BLaER1 (cell line): ENCODE results near the gene GATAD1.
A peak's percentile ranks its signal among the peaks of the same experiment; 100 is the strongest.
"Not testable (repeated sequence)": the region's sequence is repeated elsewhere in the genome, so short reads cannot be mapped to it uniquely, and the experiment has no call there.

ENCODE experiments used
- H3K27ac ChIP-seq: shearing (Covaris generic); formaldehyde crosslinking; 2 replicates; pipeline ENCODE4 v1.8.1; 2022
- H3K27me3 ChIP-seq: shearing (Covaris generic); formaldehyde crosslinking; 2 replicates; pipeline ENCODE4 v1.8.1; 2022
- H3K36me3 ChIP-seq: shearing (Covaris generic); formaldehyde crosslinking; 2 replicates; pipeline ENCODE4 v1.8.1; 2022
- H3K4me1 ChIP-seq: shearing (Covaris generic); formaldehyde crosslinking; 2 replicates; pipeline ENCODE4 v1.8.1; 2022
- H3K4me2 ChIP-seq: shearing (Covaris generic); formaldehyde crosslinking; 2 replicates; pipeline ENCODE4 v1.8.1; 2022
- H3K4me3 ChIP-seq: shearing (Covaris generic); formaldehyde crosslinking; 2 replicates; pipeline ENCODE4 v1.8.1; 2022
- H3K9ac ChIP-seq: shearing (Covaris generic); formaldehyde crosslinking; 2 replicates; pipeline ENCODE4 v1.8.1; 2022
- H3K9me3 ChIP-seq: shearing (Covaris generic); formaldehyde crosslinking; 2 replicates; pipeline ENCODE4 v1.8.1; 2022
- H4K20me1 ChIP-seq: shearing (Covaris generic); formaldehyde crosslinking; 2 replicates; pipeline ENCODE4 v1.8.1; 2022
- Cebpa-rat ChIP-seq: shearing (Covaris generic); IDR thresholded peaks from 2 replicates; pipeline ENCODE4 v1.8.1; 2022

GATAD1 gene

DNA sequence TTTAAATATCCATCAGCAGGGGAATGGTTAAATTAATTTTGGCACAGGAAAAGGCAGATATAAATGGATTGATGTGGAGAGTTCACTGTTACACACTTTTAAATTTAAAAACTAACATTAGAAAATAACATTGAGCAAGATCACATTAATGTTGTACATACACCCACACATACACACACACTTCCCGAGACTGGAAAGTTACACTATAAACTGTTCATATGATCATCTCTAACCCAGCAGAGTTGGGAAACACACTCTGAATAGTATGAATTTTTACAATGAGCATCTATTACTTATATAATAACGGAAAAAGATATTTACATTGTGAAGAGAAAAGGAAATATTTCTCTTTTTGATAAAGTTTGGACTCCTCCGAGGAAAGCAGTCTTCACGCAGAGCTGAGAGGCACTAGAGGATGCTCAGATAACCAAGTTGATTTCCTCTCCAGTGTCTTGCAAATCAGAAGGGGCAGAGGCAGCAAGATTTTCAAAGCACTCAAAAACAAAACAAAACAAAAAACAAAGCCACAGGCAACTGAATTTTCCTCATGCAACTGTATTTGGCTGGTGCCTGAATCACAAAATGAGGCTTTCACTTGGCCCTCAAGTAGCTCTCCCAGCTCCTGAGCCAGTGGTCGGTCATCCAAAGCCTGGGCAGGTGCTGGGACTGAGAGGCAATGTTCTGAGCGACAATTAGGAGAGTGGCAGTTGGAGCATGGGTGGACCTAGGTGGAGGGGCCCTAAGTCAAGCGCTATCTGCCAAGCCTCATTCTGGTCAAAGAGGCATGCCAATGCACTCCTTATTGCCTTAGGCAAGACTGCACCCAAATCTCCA is 10.5 kb upstream of the GATAD1 start:
- Histone ChIP-seq H3K27me3 (no peaks in the 10 kb centered on the region), H3K9ac (no peak overlapping the region), H3K4me1 (no peaks in the 10 kb centered on the region), H3K27ac (no peak overlapping the region), H3K4me2 (no peak overlapping the region), H3K4me3 (no peak overlapping the region), H4K20me1 (no peaks in the 10 kb centered on the region), H3K9me3 (no peaks in the 10 kb centered on the region), H3K36me3 (no peaks in the 10 kb centered on the region)
- no peak for TF ChIP-seq Cebpa-rat

DNA sequence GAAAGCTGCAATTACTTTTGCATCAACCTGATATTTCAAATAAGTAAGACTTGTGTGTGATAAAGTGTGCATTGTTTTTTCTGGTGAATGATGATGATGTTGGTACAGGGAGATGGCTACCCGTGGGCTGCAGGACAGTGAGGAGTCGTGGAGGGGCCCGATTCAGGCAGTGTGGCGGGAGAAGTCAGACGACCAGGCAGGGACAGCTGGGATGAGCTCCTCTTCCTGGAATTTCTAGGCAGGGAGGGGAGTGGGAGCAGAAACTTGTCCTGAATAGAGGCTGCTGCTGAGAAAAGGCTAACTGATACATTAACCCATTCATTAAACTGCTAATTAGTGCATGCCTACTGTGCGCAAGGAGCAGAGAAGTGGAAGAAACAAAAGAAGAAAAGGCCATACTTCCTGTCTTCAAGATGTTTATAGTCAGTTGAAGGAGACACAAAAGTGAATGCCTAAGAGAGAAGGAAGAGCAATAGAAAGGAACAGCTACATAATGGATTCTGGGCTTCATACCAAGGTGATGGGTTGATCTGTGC is 9.3 kb upstream of the GATAD1 start:
- H3K9ac ChIP-seq: no peak overlapping the region
- no peaks in the 10 kb centered on the region for H3K27me3 ChIP-seq
- H4K20me1 ChIP-seq: no peaks in the 10 kb centered on the region
- H3K4me3 ChIP-seq: no peak overlapping the region
- no peaks in the 10 kb centered on the region for H3K4me1 ChIP-seq
- H3K36me3 ChIP-seq: no peaks in the 10 kb centered on the region
- H3K9me3 ChIP-seq: peaks cover 10% of the 10 kb centered on the region; the same call in 1 of the 2 replicates
- no peak overlapping the region for H3K4me2 ChIP-seq
- no peak overlapping the region for H3K27ac ChIP-seq
- no peak for TF ChIP-seq Cebpa-rat

DNA sequence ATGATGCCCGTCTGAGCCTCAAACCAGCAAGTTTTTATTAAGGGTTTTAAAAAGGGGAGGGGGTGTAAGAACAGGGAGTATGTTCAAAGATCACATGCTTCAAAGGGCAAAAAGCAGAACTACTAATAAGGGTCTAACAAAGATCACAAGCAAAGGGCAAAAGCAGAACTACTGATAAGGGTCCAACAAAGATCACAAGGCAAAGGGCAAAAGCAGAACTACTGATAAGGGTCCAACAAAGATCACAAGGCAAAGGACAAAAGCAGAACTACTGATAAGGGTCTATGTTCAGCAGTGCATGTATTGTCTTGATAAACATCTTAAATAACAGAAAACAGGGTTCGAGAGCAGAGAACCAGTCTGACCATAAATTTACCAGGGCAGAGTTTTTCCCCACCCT is 4.6 kb upstream of the GATAD1 start:
- H3K4me3 ChIP-seq: not testable (repeated sequence)

DNA sequence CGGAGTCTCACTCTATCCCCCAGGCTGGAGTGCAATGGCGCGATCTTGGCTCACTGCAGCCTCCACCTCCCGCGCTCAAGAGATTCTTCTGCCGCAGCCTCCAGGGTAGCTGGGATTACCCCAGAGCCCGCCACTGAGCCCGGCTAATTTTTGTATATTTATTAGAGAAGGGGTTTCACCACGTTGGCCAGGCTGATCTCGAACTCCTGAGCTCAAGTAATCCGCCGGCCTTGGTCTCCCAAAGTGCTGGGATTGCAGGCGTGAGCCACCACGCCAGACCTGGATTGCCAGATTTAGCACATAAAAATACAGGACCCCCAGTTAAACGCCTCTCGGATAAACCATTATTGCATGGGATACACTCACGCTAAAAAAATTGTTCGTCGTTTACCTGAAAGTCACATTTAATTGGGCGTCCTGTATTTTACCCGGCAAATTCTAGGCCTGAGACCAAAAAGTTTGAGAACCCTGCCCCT is 375 bp upstream of the GATAD1 start:
- H3K9me3 ChIP-seq: peaks cover 12% of the 10 kb centered on the region; the same call in 1 of the 2 replicates
- H3K9ac ChIP-seq: peak overlapping the region; percentile 98
- H3K36me3 ChIP-seq: peaks cover 21% of the 10 kb centered on the region
- H3K4me1 ChIP-seq: peaks cover 17% of the 10 kb centered on the region; the same call in 1 of the 2 replicates
- peak overlapping the region; percentile 98 for H3K4me3 ChIP-seq
- TF ChIP-seq Cebpa-rat: no peak
- no peaks in the 10 kb centered on the region for H4K20me1 ChIP-seq
- no peaks in the 10 kb centered on the region for H3K27me3 ChIP-seq
- peak overlapping the region; percentile 98 for H3K27ac ChIP-seq
- H3K4me2 ChIP-seq: peak overlapping the region; percentile 80

More for the DNA sequence above, 4.6 kb upstream of the GATAD1 start:
- not testable (repeated sequence) for H3K4me2 ChIP-seq, H3K4me1 ChIP-seq, H4K20me1 ChIP-seq, H3K9ac ChIP-seq, H3K36me3 ChIP-seq, H3K27ac ChIP-seq, H3K27me3 ChIP-seq
- H3K9me3 ChIP-seq: peaks cover 12% of the 10 kb centered on the region; the same call in 1 of the 2 replicates

DNA sequence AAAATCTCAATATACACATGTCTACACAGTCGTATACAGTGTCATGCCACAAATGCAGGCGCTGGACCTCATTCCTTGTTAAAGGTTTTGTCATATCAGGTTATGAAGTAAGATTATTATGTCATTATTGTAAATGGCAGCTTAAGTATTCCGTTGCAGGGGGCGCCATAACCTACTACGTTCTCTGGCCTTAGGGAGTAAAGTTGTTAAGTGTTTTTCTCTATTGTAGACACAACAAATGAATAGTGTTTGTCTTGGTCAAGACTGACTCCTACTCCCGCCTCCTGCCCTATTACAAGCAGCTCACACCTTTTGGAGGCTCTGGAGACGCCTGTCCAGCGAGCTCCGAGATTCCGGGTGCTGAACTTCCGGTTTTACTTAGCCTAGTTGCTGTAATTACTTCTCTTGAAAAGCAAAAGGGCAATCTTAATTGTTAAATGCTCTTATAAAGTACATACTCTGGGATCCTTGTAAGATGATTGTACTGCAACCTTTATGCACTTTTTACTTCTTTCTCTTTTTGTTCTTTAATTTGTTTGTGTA is 994 bp downstream of the GATAD1 start:
- no peaks in the 10 kb centered on the region for H3K27me3 ChIP-seq
- H4K20me1 ChIP-seq: no peaks in the 10 kb centered on the region
- peak overlapping the region; percentile 80 for H3K4me2 ChIP-seq
- H3K9ac ChIP-seq: peak overlapping the region; percentile 98
- peak overlapping the region; percentile 98 for H3K4me3 ChIP-seq
- peaks cover 34% of the 10 kb centered on the region for H3K36me3 ChIP-seq
- TF ChIP-seq Cebpa-rat: no peak
- peaks cover 17% of the 10 kb centered on the region; the same call in 1 of the 2 replicates for H3K4me1 ChIP-seq
- H3K9me3 ChIP-seq: no peaks in the 10 kb centered on the region
- peak overlapping the region; percentile 98 for H3K27ac ChIP-seq

DNA sequence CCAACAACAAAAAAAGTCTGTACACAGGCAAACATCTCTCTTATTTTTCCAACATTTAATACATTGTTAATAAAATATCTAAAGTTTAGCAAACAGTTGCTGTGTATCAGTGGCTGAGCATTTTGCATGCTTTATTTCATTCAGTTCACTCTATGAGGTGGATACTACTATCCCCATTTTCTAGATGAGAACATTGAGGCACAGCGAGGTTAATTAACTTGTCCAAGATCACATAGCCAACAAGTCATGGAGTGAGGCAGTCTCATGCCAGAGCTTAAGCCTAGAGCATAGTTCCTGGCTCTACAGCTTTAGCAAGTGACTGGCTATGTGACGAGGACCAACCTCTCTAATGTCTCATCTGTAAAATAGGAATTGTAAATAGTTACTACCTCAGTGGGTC is 4.4 kb downstream of the GATAD1 start:
- TF ChIP-seq Cebpa-rat: no peak
- Histone ChIP-seq H3K4me3 (no peak overlapping the region), H4K20me1 (no peaks in the 10 kb centered on the region), H3K27ac (no peak overlapping the region), H3K27me3 (no peaks in the 10 kb centered on the region), H3K9me3 (no peaks in the 10 kb centered on the region), H3K4me2 (no peak overlapping the region), H3K4me1 (peaks cover 15% of the 10 kb centered on the region; the same call in 1 of the 2 replicates), H3K36me3 (peaks cover 67% of the 10 kb centered on the region), H3K9ac (no peak overlapping the region)

DNA sequence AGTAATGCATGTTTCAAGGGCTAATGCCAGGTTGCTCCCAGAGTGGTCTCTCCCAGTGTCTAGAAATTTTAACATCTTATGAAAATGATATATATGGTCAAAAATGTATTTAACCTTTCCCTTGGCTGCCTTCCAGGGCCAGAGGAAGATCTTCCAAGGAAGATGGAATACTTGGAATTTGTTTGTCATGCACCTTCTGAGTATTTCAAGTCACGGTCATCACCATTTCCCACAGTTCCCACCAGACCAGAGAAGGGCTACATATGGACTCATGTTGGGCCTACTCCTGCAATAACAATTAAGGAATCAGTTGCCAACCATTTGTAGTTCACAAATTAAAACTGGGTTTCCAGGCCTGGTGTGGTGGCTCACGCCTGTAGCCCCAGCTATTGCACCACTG is 9.0 kb downstream of the GATAD1 start:
- Histone ChIP-seq H3K4me1 (no peaks in the 10 kb centered on the region), H3K27me3 (no peaks in the 10 kb centered on the region), H3K9ac (no peak overlapping the region), H3K4me3 (no peak overlapping the region), H4K20me1 (no peaks in the 10 kb centered on the region), H3K27ac (no peak overlapping the region), H3K9me3 (no peaks in the 10 kb centered on the region), H3K4me2 (no peak overlapping the region), H3K36me3 (peaks cover 70% of the 10 kb centered on the region)
- TF ChIP-seq Cebpa-rat: no peak

DNA sequence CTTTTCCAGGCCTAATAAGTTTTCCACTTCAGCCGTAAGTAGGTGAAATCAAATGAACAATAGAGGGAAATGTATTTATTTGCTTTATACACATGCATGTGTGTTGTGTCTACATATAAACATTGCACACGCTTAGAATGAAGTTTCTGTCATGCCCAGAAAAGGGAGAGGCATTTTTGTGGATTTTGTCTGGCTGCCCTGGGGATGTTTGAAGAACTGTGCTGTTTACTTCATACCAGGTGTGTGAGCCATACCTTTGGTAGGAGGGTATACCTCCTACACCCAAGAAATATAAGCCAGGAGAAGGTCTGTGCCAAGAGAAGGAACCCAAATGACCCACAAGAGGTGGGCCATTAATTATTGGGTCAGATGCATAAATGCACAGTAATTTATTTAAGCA is 12.8 kb downstream of the GATAD1 start:
- no peak for TF ChIP-seq Cebpa-rat
- H3K27me3 ChIP-seq: no peaks in the 10 kb centered on the region
- no peak overlapping the region for H3K27ac ChIP-seq
- no peaks in the 10 kb centered on the region for H4K20me1 ChIP-seq
- H3K9ac ChIP-seq: no peak overlapping the region
- peaks cover 33% of the 10 kb centered on the region for H3K36me3 ChIP-seq
- H3K4me3 ChIP-seq: no peak overlapping the region
- no peaks in the 10 kb centered on the region for H3K4me1 ChIP-seq
- H3K4me2 ChIP-seq: no peak overlapping the region
- H3K9me3 ChIP-seq: no peaks in the 10 kb centered on the region

DNA sequence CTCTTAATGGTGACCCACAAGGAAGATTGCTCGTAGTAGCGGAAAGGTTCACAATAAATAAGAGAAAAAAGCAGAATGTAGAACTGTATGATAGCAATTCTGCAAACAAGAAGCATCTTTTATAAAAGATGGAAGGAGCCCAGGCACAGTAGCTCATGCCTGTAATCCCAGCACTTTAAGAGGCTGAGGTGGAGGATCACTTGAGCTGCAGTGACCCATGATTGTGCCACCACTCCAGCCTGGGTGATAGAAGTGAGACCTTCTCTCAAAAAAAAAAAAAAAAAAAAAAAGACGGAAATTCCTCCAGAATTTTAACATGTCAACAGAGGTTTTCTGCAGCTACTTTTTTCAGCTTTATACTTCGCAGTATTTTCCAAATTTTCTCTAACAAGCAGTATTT is 13.2 kb downstream of the GATAD1 start:
- H3K9ac ChIP-seq: no peak overlapping the region
- no peaks in the 10 kb centered on the region for H3K4me1 ChIP-seq
- no peak overlapping the region for H3K4me2 ChIP-seq
- no peak overlapping the region for H3K4me3 ChIP-seq
- H3K27me3 ChIP-seq: no peaks in the 10 kb centered on the region
- H4K20me1 ChIP-seq: no peaks in the 10 kb centered on the region
- H3K9me3 ChIP-seq: no peaks in the 10 kb centered on the region
- no peak overlapping the region for H3K27ac ChIP-seq
- H3K36me3 ChIP-seq: peaks cover 29% of the 10 kb centered on the region
- TF ChIP-seq Cebpa-rat: no peak
